Right lobe of liver (tissue), 6 donors: ENCODE measurements around the gene NIFK. TPM values are rescaled to one million over a fixed set of nuclear protein-coding genes. Genes with fewer than 3 reads are reported as not detected.
A peak's percentile ranks its signal among the peaks of the same experiment; 100 is the strongest.

Experiments
- ATAC-seq, 4 donors: fragments of 200-7000 bp; cut with Tn5 transposase; one replicate each; pipeline ENCODE4 v1.9.1; 2020; ENCODE audit warnings: mild to moderate bottlenecking in 4 of 4, moderate library complexity in 4 of 4
- DNase-seq, 3 donors: peaks; one replicate each; pipeline ENCODE4 v3.0.0-alpha.2; 2020
- H3K27ac ChIP-seq, 3 donors: fragments of 200-600 bp; one replicate each; pipeline ENCODE4 v1.8.0; 2022
- H3K27me3 ChIP-seq, 2 donors: fragments of 200-600 bp; one replicate each; pipeline ENCODE4 v1.8.0; 2022
- H3K36me3 ChIP-seq, 4 donors: fragments of 200-600 bp; sonication (generic) in 1 of 4; one replicate each; pipeline versions ENCODE4 v1.5.1 to v1.8.0; 2017 to 2022; ENCODE audit warnings: control low read depth in 1 of 4
- H3K4me1 ChIP-seq, 4 donors: fragments of 200-600 bp; sonication (generic) in 1 of 4; one replicate each; pipeline versions ENCODE4 v1.5.1 to v1.8.0; 2017 to 2022; ENCODE audit warnings: control low read depth in 1 of 4
- H3K4me3 ChIP-seq, 3 donors: fragments of 200-600 bp; one replicate each; pipeline ENCODE4 v1.8.0; 2022
- H3K9me3 ChIP-seq, 4 donors: fragments of 200-600 bp; sonication (generic) in 1 of 4; one replicate each; pipeline versions ENCODE4 v1.5.1 to v1.8.0; 2017 to 2022; ENCODE audit warnings: control low read depth in 1 of 4
- CTCF ChIP-seq, 4 donors: fragments of 200-600 bp in 3 of 4; fragments of 450-650 bp in 1 of 4; IDR thresholded peaks; one replicate each; pipeline versions ENCODE4 v1.5.1 to v1.8.0; 2016 to 2022; ENCODE audit warnings: antibody characterized with exemption in 4 of 4, mild to moderate bottlenecking in 2 of 4
- POLR2A ChIP-seq: fragments of 450-650 bp; IDR thresholded peaks from one replicate; pipeline ENCODE4 v1.6.1; 2017; ENCODE audit warnings: antibody characterized with exemption, mild to moderate bottlenecking
- WGBS: methylation state at CpG from one replicate; pipeline ENCODE4 v1.1.6; 2018; ENCODE audit warnings: low coverage, low lambda C conversion rate; ENCODE audit not compliant: insufficient coverage; ENCODE audit errors: missing lambda C conversion rate; 5-methylcytosine and 5-hydroxymethylcytosine counted together
- intact Hi-C, 2 donors: fragments of 100-400 bp; cut with DNase I; formaldehyde crosslinking; loops; one replicate each; pipeline versions ENCODE4 v1.11.2 to v1.14.1; 2022
- total RNA-seq, 6 experiments: library from RNA; depleted of rRNA in 2 of 6; stranded (reverse); fragments of >200 nt in 2 of 6; fragmentation: NEBNext Ultra II Directional in 3 of 6; extraction: Animal tissue kit (Norgen Biotek cat#: 25700) in 3 of 6; gene quantifications; one replicate each; pipeline versions ENCODE4 v1.1.0 to v1.2.4, GENCODE V29; 2016 to 2023
- donor health status: DM: no; HTN: yes; CAD: no.
- donor health status: DM: no; HTN: no; CAD: no.
- donor health status: DM: no; HTN: no; CAD: no.
- donor health status: DM: no; HTN: yes; CAD: no.
- donor health status: DM: no; HTN: yes; CAD: no.

Gene NIFK
- total RNA-seq, 6 experiments from 2014 or later, result 13.9 to 37.7 (median 27.2) TPM

- H3K27me3 ChIP-seq, result no peaks in the 10 kb centered on the region
- 93% methylated on average over 2 of the region's 2 CpGs for WGBS
- DNase-seq (no peak), ATAC-seq (no peak)
- no peak overlapping the region for H3K4me3 ChIP-seq
- H3K36me3 ChIP-seq, result peaks cover 3 to 57% (median 11%) of the 10 kb centered on the region in 4 donors
- TF ChIP-seq CTCF (IDR thresholded peaks at IDR 0.05) (no peak), POLR2A (no peak)
- intact Hi-C loops, result loop anchor here in 1 of 2 donors (10.0 kb wide), 1 partner anchor 323 kb away; no protein-coding TSS in a partner anchor
- H3K4me1 ChIP-seq, result no peaks in the 10 kb centered on the region
- no peak overlapping the region for H3K27ac ChIP-seq
- no peaks in the 10 kb centered on the region for H3K9me3 ChIP-seq
Observed at GRCh38 chr2:121727332-121727731, 9.3 kb downstream of the NIFK start.

- TF ChIP-seq POLR2A (no peak), CTCF (IDR thresholded peaks at IDR 0.05) (no peak)
- Histone ChIP-seq H3K9me3 (no peaks in the 10 kb centered on the region), H3K4me3 (no peak overlapping the region), H3K36me3 (peaks cover 0 to 18% (median 4%) of the 10 kb centered on the region in 4 donors), H3K4me1 (no peaks in the 10 kb centered on the region), H3K27me3 (no peaks in the 10 kb centered on the region), H3K27ac (no peak overlapping the region)
- intact Hi-C loops, result loop anchor here in 1 of 2 donors (10.0 kb wide), 1 partner anchor 319 kb away; no protein-coding TSS in a partner anchor
- ATAC-seq (no peak), DNase-seq (peak in 1 of 3 donors; percentile 10)
- WGBS, result 82% methylated on average over 3 of the region's 5 CpGs
Observed at GRCh38 chr2:121723316-121723715, 13.4 kb downstream of the NIFK start.

GRCh38 chr2:121722479-121722878 is 14.2 kb downstream of the NIFK start:
- Histone ChIP-seq H3K9me3 (no peaks in the 10 kb centered on the region), H3K4me3 (no peak overlapping the region), H3K4me1 (no peaks in the 10 kb centered on the region), H3K27me3 (no peaks in the 10 kb centered on the region), H3K36me3 (peaks cover 0 to 9% (median 2%) of the 10 kb centered on the region in 4 donors), H3K27ac (no peak overlapping the region)
- DNase-seq, result no peak
- peak in 1 of 4 donors; percentile 52 for ATAC-seq
- 70% methylated on average over 5 of the region's 5 CpGs for WGBS
- intact Hi-C loops, result loop anchor here in 1 of 2 donors (10.0 kb wide), 1 partner anchor 318 kb away; no protein-coding TSS in a partner anchor
- TF ChIP-seq POLR2A (no peak), CTCF (IDR thresholded peaks at IDR 0.05) (no peak)

GRCh38 chr2:121721926-121722325 is 14.7 kb downstream of the NIFK start:
- no peak for TF ChIP-seq POLR2A
- TF ChIP-seq CTCF (IDR thresholded peaks at IDR 0.05), result no peak
- 51% methylated on average over 6 of the region's 8 CpGs for WGBS
- Histone ChIP-seq H3K4me1 (peaks cover 0 to under 1% (median under 1%) of the 10 kb centered on the region in 4 donors), H3K36me3 (peaks cover 0 to 4% (median under 1%) of the 10 kb centered on the region in 4 donors), H3K27ac (no peak overlapping the region), H3K4me3 (no peak overlapping the region), H3K27me3 (no peaks in the 10 kb centered on the region), H3K9me3 (no peaks in the 10 kb centered on the region)
- intact Hi-C loops, result loop anchor here in 1 of 2 donors (10.0 kb wide), 1 partner anchor 317 kb away; no protein-coding TSS in a partner anchor
- DNase-seq (no peak), ATAC-seq (no peak)
